Measurements from ENCODE around the gene RNLS.

DNA sequence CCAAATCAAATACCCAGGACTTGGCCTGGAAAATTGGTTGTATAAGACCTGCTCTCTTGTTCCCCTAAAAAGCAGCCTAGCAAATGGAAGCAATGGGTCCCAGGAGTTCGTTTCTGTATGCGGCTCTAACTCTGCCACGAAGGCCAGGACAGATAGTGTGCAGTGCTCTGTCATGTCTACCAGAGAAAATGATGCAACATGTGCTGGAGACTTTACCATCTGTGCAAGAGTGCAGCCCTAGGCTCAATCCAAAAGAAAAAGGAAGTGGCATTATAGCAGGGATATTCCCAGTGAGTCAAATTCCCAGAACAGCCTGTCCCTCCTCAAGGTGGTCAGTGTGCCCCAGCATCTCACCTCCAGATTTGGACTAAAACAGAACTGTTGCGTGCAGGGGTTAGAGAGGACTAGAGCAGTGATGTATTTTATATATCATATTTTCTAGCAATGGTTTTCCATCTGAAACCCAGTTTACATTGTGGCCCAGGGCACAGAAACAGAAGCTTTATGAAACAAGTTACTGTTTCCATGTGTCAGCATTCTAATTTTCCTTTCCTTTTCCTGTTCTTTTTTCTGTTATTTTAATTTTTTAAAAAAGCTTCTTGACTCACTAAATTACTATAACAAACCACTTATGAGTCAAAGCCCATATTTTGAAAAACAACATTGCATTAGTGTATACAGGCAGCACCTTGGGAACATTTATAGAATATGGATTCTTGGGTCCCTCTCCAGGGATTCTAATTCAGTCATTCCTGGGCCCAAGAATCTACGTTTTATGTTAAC lies 311.2 kb downstream of the RNLS start:
- TF ChIP-seq, protein P1, sequence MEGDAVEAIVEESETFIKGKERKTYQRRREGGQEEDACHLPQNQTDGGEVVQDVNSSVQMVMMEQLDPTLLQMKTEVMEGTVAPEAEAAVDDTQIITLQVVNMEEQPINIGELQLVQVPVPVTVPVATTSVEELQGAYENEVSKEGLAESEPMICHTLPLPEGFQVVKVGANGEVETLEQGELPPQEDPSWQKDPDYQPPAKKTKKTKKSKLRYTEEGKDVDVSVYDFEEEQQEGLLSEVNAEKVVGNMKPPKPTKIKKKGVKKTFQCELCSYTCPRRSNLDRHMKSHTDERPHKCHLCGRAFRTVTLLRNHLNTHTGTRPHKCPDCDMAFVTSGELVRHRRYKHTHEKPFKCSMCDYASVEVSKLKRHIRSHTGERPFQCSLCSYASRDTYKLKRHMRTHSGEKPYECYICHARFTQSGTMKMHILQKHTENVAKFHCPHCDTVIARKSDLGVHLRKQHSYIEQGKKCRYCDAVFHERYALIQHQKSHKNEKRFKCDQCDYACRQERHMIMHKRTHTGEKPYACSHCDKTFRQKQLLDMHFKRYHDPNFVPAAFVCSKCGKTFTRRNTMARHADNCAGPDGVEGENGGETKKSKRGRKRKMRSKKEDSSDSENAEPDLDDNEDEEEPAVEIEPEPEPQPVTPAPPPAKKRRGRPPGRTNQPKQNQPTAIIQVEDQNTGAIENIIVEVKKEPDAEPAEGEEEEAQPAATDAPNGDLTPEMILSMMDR (conservative IDR thresholded peaks at IDR 0.05; ENCODE audit: low read length): no peak
- TF ChIP-seq EZH2phosphoT487 (IDR thresholded peaks at IDR 0.05; ENCODE audit: borderline replicate concordance, low read depth, low read length): no peak

All from OCI-LY7 (cell line).